MV-4-11 (cell line): ENCODE data around the gene FIZ1.
A peak's percentile ranks its signal among the peaks of the same experiment; 100 is the strongest.

ENCODE experiments used
- DNase-seq: peaks from one replicate; lab custom pipeline; 2025; lab: John Stamatoyannopoulos, UW

FIZ1 gene

DNA sequence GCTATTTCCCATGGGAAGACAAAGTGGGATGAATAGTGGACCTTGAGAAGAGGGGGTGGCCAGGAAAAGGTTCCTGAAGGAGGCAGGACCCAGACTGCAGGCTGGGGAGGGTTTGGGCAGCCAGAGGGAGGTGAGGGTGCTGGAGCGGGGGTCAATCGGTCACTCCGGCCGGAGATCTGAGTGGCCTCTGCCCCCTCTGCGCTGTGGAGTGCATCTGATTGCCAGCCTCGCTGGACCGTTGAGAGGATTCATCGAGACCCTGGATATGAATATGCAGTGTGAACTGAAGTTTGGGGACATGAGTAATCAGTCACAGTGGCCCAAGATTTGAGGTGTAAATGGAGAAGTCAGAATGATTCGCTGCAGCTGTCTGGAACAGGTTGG, 36.0 kb upstream of the FIZ1 start:
- no peak for DNase-seq

DNA sequence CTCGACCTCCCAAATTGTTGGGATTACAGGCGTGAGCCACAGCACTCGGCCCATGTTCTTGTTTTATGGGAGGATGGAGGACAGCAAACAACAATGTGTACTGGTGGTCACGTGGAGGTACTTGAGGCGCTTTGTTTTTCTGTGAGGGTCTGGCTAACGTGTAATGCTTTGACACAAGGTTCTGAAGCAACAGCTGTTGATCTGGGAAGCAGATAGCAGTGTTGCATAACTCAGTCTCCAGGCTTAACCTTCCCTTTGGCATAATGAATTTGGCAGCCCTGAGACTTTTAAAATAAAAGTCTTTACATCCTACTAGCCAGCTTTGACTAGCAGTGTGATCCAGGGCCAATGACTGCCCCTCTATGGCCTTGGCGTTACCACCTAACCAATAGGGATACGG, 34.5 kb upstream of the FIZ1 start:
- DNase-seq, result peak; percentile 64

GRCh38 chr19:55632463-55632834, 33.1 kb upstream of the FIZ1 start:
- DNase-seq, result peak; percentile 96

DNA sequence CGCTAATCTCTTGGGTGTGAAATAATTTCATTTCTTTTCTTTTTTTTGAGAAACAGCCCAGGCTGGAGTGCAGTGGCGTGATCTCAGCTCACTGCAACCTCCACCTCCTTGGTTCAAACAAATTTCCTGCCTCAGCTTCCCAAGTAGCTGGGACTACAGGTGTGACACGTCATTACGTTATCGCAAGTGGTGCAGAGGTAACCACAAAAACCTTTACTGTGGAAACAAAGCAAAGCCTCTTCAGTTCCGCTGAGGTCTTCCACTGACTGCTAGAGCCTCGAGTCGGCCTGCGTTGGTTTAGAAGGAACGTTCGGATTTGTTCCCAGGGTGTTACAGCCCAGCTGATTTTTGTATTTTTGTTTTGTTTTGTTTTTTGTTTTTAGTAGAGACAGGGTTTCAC, 27.0 kb upstream of the FIZ1 start:
- no peak for DNase-seq

GRCh38 chr19:55625004-55625326, 25.6 kb upstream of the FIZ1 start:
- DNase-seq, result no peak

DNA sequence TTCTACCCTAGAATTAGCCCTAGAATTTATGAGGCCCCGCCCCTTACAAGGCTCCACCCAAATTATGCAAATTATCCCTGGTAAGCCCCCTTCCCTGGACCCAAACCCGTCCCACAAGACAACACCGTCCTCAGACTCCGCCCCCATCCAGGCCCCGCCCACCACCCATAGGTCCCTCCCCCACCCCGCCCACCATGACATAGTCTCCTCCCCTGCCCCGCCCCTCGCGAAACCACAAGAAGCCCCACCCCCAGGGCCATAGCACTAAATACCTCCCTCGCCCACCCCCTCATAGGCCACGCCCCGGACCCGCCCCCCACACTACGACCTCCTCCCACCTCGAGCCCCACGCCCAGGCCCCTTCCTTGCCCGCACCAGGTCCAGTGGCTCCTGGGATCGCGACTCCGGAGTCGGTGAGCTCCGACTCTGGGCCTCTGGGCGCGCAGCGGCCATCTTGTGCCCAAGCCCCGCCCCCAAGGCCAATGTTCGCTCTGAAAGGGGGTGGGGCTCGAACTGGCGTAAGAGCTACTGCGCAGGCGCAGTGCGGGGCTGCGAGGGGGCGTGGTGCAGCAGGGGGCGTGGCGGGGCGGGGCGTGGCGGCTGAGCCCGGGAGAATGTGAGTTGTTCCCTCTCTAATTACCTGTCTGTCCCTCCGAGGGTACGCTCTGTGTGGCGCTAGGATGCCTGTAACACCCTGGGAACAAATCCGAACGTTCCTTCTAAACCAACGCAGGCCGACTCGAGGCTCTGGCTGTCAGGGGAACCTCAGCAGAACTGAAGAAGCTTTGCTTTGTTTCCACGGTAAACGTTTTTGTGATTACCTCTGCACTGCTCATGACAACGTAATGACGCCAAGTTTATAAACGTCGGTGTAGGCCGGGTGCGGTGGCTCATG, 25.0 kb upstream of the FIZ1 start, which contains the start of gene ZNF784:
Gene ZNF784 (minus strand): TSS at position 458 of the 895 bp plus-strand sequence. CDS start 5 bp downstream, at position 453.
- DNase-seq, result peak; percentile 89

DNA sequence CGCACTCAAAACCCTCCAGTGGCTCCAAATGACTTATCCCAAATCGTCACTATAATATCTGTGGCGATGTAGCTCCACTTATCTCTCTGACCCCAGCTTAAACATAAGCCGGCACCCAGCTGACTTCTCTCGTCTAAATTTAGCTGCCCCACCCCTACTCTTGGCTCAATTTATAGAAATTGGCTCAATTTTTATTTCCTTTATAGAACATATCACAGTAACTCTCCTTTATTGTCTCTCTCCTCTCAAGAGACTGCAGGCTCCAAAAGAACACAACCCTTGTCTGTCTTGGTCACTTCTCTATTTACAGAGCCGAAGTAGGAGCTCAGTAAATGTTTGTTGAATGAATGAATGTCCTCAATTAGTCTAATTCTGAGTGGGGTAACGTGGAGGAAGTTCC, 24.2 kb upstream of the FIZ1 start:
- no peak for DNase-seq

DNA sequence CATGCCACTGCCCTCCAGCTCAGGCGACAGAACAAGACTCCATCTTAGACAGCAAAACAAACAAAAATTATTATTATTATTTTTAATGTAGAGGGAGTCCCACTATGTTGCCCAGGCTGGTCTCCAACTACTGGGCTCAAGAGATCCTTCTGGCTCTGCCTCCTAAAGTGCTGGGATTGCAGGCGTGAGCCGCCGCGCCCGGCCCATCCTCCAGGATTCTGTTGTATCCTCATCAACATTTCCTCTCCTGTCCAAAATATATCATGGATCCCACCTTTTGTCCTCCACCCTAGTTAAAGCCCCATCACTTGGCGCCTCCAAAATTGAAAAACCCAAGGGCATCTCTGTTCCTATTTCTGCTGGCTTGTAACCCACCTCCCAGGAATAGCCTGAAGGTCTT, 23.8 kb upstream of the FIZ1 start:
- no peak for DNase-seq

DNA sequence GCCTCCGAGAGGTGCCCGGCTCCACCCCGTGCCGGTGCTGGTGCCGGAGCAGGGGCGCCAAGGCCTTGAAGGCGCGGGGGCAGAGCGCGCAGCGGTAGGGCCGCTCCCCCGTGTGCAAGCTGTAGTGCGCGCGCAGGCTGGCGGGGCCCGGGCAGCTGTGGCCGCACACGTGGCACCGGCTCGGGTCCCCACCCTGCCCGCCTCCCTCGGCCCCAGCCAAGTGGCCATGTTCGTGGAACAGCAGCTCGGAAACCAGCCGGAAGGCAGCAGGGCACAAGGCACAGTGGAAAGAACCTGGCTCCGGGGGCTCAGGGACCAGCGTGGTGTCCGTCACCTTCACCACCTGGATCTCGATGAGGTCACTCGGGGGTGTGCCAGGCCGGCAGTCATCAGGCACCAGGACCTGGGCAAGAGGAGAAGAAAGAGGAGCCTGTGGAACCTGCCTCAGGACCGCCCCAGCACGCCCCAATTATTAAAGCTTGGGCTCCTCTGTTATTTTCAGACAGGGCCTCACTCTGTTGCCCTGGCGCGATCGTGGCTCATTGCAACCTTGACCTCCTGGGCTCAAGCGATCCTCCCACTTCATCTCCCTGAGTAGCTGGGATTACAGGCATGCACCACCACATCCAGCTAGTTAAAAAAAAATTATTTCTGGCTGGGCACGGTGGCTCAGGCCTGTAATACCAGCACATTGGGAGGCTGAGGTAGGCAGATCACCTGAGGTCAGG, 23.1 kb upstream of the FIZ1 start:
- DNase-seq, result no peak

DNA sequence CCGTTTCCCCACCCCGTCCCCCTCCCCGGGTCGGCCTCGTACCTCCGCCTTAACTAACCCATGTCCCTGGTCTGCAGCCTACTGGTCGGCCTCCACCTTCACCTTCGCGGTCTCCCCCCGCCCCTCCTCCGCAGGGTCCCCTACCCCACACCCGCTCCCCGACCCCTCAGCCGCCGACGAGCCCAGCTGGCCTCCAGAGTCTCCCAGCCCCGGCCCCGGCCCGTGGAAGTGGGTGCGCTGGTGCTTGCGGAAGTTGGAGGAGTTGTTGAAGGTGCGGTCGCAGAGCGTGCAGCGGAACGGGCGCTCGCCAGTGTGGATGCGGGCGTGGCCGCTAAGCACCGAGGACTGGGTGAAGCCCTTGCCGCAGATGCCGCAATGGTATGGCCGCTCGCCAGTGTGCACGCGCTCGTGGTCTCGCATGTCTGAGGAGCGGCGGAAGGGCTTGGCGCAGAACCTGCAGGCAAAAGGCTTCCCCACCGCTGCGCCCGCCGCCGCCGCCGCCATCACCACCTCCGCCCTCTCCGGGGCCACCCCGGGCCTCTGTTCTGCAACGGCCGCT, 22.4 kb upstream of the FIZ1 start:
- no peak for DNase-seq

- DNase-seq, result no peak
Observed at GRCh38 chr19:55621205-55621672, 21.9 kb upstream of the FIZ1 start.

DNA sequence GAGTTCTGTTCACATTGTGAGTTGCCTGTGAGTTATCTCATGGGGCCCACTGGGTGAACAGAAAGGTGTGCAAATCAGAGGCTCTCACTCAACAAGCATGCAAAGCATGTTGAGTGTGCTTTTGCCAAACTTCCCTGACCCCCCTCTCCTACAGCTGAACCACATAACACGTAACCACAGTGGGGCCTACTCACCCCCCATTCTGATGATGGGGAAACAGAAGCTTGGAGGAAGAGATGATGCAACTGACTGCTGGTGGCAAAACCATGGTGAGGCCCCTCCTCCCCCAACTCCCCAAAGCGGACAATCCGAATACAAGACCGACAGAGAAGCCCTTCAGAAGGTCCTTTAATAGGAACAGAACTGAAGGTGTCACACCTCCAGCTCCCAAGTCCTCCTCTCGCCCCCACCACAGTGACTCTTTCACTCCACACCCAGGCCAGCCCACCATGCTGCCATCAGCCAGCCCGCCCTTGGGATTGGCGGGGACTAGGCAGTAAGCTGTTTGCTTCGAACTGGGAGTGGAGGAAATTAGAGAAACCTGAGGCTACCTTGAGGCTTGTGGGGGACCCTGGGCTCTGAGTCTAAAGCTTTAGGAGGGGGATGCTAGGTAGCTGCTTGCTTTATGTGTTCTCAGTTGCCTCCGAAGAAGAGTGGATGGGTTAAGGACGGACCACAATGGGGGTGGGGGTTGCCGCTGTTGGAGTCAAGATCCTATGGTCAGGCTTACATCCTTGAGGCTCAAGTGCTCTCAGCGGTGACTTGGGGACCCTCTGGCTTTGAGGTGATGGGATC, 21.3 kb upstream of the FIZ1 start:
- peak; percentile 95 for DNase-seq

DNA sequence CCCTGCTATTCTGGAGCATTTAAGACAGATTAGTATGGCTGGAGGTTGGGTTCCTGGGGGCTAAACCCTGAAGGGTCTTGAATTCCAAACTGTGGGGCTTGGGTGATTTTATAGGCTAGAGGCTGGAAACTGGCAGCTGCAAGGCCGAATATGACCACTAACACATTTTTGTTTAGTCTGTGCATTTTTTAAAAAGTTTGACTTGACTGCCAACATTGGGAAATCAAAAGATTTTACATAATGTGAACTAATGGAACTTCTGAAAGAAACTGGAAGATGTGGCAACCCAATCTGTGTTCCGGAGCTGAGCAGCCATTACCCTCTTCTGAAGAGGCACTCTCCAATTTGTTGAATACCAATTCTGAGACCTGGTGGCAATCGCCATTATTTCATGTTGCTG, 20.0 kb upstream of the FIZ1 start:
- no peak for DNase-seq

DNA sequence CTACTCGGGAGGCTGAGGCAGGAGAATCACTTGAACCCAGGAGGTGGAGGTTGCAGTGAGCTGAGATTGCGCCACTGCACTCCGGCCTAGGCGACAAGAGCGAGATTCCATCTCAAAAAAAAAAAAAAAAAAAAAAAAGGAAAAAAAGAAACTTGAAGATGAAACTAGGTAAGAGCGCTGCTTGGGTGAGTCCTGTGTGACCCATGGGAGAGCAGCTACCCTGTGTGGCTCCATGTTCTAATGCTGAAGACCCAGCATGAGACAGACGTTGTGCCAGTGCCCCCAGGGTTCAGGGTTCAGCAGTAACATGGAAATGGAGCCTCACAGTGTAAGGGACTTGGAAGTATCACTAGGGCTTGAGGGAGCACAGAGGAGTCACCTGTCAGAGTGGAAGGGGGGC, 19.1 kb upstream of the FIZ1 start:
- no peak for DNase-seq

- DNase-seq, result no peak
Observed at GRCh38 chr19:55617426-55617825, 18.1 kb upstream of the FIZ1 start.

GRCh38 chr19:55616395-55616875, 17.1 kb upstream of the FIZ1 start:
- DNase-seq, result no peak

- no peak for DNase-seq
Observed at GRCh38 chr19:55615543-55616394, 16.5 kb upstream of the FIZ1 start.

- no peak for DNase-seq
Observed at GRCh38 chr19:55614711-55615542, 15.6 kb upstream of the FIZ1 start.

DNA sequence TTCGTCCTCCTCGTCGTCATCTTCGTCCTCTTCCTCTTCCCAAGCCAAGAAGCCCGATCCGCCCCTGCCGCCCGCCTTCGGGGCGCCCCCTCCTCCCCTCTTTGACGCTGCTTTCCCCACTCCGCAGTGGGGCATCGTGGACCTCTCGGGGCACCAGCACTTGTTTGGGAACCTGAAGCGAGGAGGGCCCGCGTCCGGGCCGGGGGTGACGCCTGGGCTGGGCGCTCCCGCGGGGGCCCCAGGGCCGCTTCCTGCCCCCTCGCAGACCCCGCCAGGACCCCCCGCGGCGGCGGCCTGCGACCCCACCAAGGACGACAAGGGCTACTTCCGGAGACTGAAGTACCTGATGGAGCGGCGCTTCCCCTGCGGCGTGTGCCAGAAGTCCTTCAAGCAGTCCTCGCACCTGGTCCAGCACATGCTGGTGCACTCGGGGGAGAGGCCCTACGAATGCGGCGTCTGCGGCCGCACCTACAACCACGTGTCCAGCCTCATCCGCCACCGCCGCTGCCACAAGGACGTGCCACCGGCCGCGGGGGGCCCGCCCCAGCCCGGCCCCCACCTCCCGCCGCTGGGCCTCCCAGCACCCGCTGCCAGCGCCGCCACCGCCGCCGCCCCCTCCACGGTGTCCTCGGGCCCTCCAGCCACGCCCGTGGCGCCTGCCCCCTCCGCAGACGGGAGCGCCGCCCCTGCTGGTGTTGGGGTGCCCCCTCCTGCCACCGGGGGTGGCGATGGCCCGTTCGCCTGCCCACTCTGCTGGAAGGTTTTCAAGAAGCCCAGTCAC, 14.8 kb upstream of the FIZ1 start:
- no peak for DNase-seq
